ENCODE data around the gene MYH6. TPM values are rescaled to one million over a fixed set of nuclear protein-coding genes. Genes with fewer than 3 reads are reported as not detected.
"Not testable (repeated sequence)": the region's sequence is repeated elsewhere in the genome, so short reads cannot be mapped to it uniquely, and the experiment has no call there.

Gene MYH6
- total RNA-seq, 4 donors from 2014 or later, result 20.4 to 1,496 (median 303) TPM

- in situ Hi-C loops (cut with MboI; ENCODE audit: low sequenced_read_pairs in 4 of 4) (no loop called here), intact Hi-C loops (cut with DNase I; ENCODE audit: low total_unique reads) (no loop called here)
- Histone ChIP-seq H3K4me1 (no peaks in the 10 kb centered on the region), H3K9me3 (no peaks in the 10 kb centered on the region), H3K27me3 (no peaks in the 10 kb centered on the region), H3K27ac (peak overlapping the region in 3 of 4 donors; percentile 84 to 90 (median 85)), H3K36me3 (peaks cover 0 to 9% of the 10 kb centered on the region in 2 donors), H3K4me3 (no peak overlapping the region)
- ATAC-seq, result peak; percentile 39 to 78
- TF ChIP-seq POLR2A (IDR thresholded peaks at IDR 0.05) (no peak), CTCF (IDR thresholded peaks at IDR 0.05 in 4 of 5, conservative IDR thresholded peaks at IDR 0.05 in 1 of 5) (no peak)
- DNase-seq, result peak; percentile 40 to 67
Observed at GRCh38 chr14:23398348-23398747, 9.7 kb downstream of the MYH6 start.

GRCh38 chr14:23396781-23397407 is 11.2 kb downstream of the MYH6 start:
- no peaks in the 10 kb centered on the region for H3K4me1 ChIP-seq
- intact Hi-C loops (cut with DNase I; ENCODE audit: low total_unique reads), result no loop called here
- no peak for DNase-seq
- H3K4me3 ChIP-seq, result no peak overlapping the region
- TF ChIP-seq CTCF (IDR thresholded peaks at IDR 0.05 in 4 of 5, conservative IDR thresholded peaks at IDR 0.05 in 1 of 5) (no peak), POLR2A (IDR thresholded peaks at IDR 0.05) (no peak)
- H3K9me3 ChIP-seq, result no peaks in the 10 kb centered on the region
- H3K27ac ChIP-seq, result peak overlapping the region in 3 of 4 donors; percentile 84 to 90 (median 85)
- H3K36me3 ChIP-seq, result peaks cover 0 to 21% of the 10 kb centered on the region in 2 donors
- no peak for ATAC-seq
- no peaks in the 10 kb centered on the region for H3K27me3 ChIP-seq
- in situ Hi-C loops (cut with MboI; ENCODE audit: low sequenced_read_pairs in 4 of 4), result no loop called here

GRCh38 chr14:23396126-23396525 is 11.9 kb downstream of the MYH6 start:
- Histone ChIP-seq H3K27ac (peak overlapping the region in 2 of 4 donors; percentile 18 to 27), H3K9me3 (no peaks in the 10 kb centered on the region), H3K27me3 (no peaks in the 10 kb centered on the region), H3K4me3 (no peak overlapping the region), H3K36me3 (peaks cover 0 to 24% of the 10 kb centered on the region in 2 donors), H3K4me1 (no peaks in the 10 kb centered on the region)
- ATAC-seq (no peak), DNase-seq (no peak)
- intact Hi-C loops (cut with DNase I; ENCODE audit: low total_unique reads) (no loop called here), in situ Hi-C loops (cut with MboI; ENCODE audit: low sequenced_read_pairs in 4 of 4) (no loop called here)
- TF ChIP-seq CTCF (IDR thresholded peaks at IDR 0.05 in 4 of 5, conservative IDR thresholded peaks at IDR 0.05 in 1 of 5) (no peak), POLR2A (IDR thresholded peaks at IDR 0.05) (no peak)

GRCh38 chr14:23392613-23393012 is 15.5 kb downstream of the MYH6 start:
- TF ChIP-seq POLR2A (IDR thresholded peaks at IDR 0.05) (no peak), CTCF (IDR thresholded peaks at IDR 0.05 in 4 of 5, conservative IDR thresholded peaks at IDR 0.05 in 1 of 5) (no peak)
- no peak for ATAC-seq
- DNase-seq, result no peak
- Histone ChIP-seq H3K36me3 (peaks cover 0 to 29% of the 10 kb centered on the region in 2 donors), H3K9me3 (no peaks in the 10 kb centered on the region), H3K4me3 (no peak overlapping the region), H3K27ac (peak overlapping the region in 2 of 4 donors; percentile 15 to 43), H3K27me3 (no peaks in the 10 kb centered on the region), H3K4me1 (no peaks in the 10 kb centered on the region)
- intact Hi-C loops (cut with DNase I; ENCODE audit: low total_unique reads), result no loop called here
- in situ Hi-C loops (cut with MboI; ENCODE audit: low sequenced_read_pairs in 4 of 4), result no loop called here

GRCh38 chr14:23389871-23390270 is 18.2 kb downstream of the MYH6 start:
- ATAC-seq; H3K4me1 ChIP-seq; H3K9me3 ChIP-seq; H3K4me3 ChIP-seq; H3K27me3 ChIP-seq; H3K27ac ChIP-seq; intact Hi-C loops (cut with DNase I; ENCODE audit: low total_unique reads); DNase-seq: not testable (repeated sequence)
- in situ Hi-C loops (cut with MboI; ENCODE audit: low sequenced_read_pairs in 4 of 4), result loop anchor here in 2 of 4 donors (10.0 kb wide), 2 partner anchors 55 to 125 kb away; no protein-coding TSS in a partner anchor
- H3K36me3 ChIP-seq, result peaks cover 0 to 20% of the 10 kb centered on the region in 2 donors
